COLO668 (cell line): ENCODE data around the gene ICOSLG.
"Not testable (repeated sequence)": the region's sequence is repeated elsewhere in the genome, so short reads cannot be mapped to it uniquely, and the experiment has no call there.

Experiments used
- DNase-seq: peaks from one replicate; lab custom pipeline; 2025; ENCODE audit not compliant: unreplicated experiment; lab: John Stamatoyannopoulos, UW

Gene ICOSLG

GRCh38 chr21:44184862-44185261 is 55.9 kb downstream of the ICOSLG start:
- DNase-seq = not testable (repeated sequence)

- not testable (repeated sequence) for DNase-seq
These were observed 58.5 kb downstream of the ICOSLG start for GRCh38 chr21:44182202-44182601.

- DNase-seq = not testable (repeated sequence)
These were observed 59.2 kb downstream of the ICOSLG start for GRCh38 chr21:44181506-44181905.

- DNase-seq = not testable (repeated sequence)
These were observed 64.6 kb downstream of the ICOSLG start for GRCh38 chr21:44176127-44176526.

GRCh38 chr21:44175189-44175588 is 65.6 kb downstream of the ICOSLG start:
- DNase-seq = not testable (repeated sequence)
